Esophagus muscularis mucosa (tissue), 4 donors: Measurements from ENCODE around the gene WFDC5. TPM values are rescaled to one million over a fixed set of nuclear protein-coding genes. Genes with fewer than 3 reads are reported as not detected.
A peak's percentile ranks its signal among the peaks of the same experiment; 100 is the strongest.

Experiments
- DNase-seq: peaks from one replicate; pipeline ENCODE4 v3.0.0-alpha.2; 2017; ENCODE audit errors: extremely low spot score
- H3K27ac ChIP-seq, 4 donors: fragments of 200-600 bp; sonication (generic); replicated peaks in 1 of 4; 1 replicate in 3 of 4; 2 replicates in 1 of 4; pipeline ENCODE4 v1.5.1; 2016 to 2019; ENCODE audit warnings: mild to moderate bottlenecking in 1 of 4
- H3K27me3 ChIP-seq, 4 donors: fragments of 200-600 bp; sonication (generic); one replicate each; pipeline versions ENCODE4 v1.5.1 to v1.6.0; 2016 to 2019
- H3K36me3 ChIP-seq, 4 donors: fragments of 200-600 bp; sonication (generic); one replicate each; pipeline ENCODE4 v1.5.1; 2016 to 2019
- H3K4me1 ChIP-seq, 4 donors: fragments of 200-600 bp; sonication (generic); one replicate each; pipeline ENCODE4 v1.5.1; 2016 to 2019
- H3K4me3 ChIP-seq, 4 donors: fragments of 200-600 bp; sonication (generic); 1 replicate in 2 of 4; 2 replicates in 2 of 4; pipeline ENCODE4 v1.5.1; 2016 to 2019; ENCODE audit warnings: mild to moderate bottlenecking in 4 of 4, moderate library complexity in 1 of 4
- H3K9me3 ChIP-seq, 4 donors: fragments of 200-600 bp; sonication (generic); 1 replicate in 3 of 4; 2 replicates in 1 of 4; pipeline ENCODE4 v1.5.1; 2016 to 2019
- EP300 ChIP-seq: sonication (generic); formaldehyde crosslinking; IDR thresholded peaks from one replicate; pipeline ENCODE4 v1.6.1; 2017; ENCODE audit warnings: antibody characterized with exemption
- POLR2A ChIP-seq: fragments of 450-650 bp; IDR thresholded peaks from one replicate; pipeline ENCODE4 v1.6.1; 2017; ENCODE audit warnings: antibody characterized with exemption, moderate library complexity, mild to moderate bottlenecking, low read depth
- POLR2AphosphoS5 ChIP-seq, 2 donors: sonication (generic); formaldehyde crosslinking; IDR thresholded peaks; one replicate each; pipeline ENCODE4 v1.6.1; 2017; ENCODE audit warnings: antibody characterized with exemption in 2 of 2
- WGBS: methylation state at CpG from one replicate; pipeline ENCODE4 v1.1.5; 2018; 5-methylcytosine and 5-hydroxymethylcytosine counted together
- intact Hi-C: fragments of 100-400 bp; cut with DNase I; formaldehyde crosslinking; loops from one replicate; pipeline ENCODE4 v1.15.1; 2023
- total RNA-seq, 4 donors: library from RNA; depleted of rRNA; stranded (reverse); fragments of >200 nt; gene quantifications; one replicate each; pipeline versions ENCODE4 v1.1.0 to v1.2.1, GENCODE V29; 2016
- TF ChIP-seq, protein P1 (sequence below), 3 experiments: fragments of 200-600 bp in 2 of 3; fragments of 450-650 bp in 1 of 3; sonication (generic) in 2 of 3; IDR thresholded peaks; one replicate each; pipeline ENCODE4 v1.5.1; 2017 to 2019; ENCODE audit warnings: antibody characterized with exemption in 3 of 3, mild to moderate bottlenecking in 2 of 3, moderate library complexity in 1 of 3

Gene WFDC5
- total RNA-seq, 4 donors from 2014 or later = not detected

DNA sequence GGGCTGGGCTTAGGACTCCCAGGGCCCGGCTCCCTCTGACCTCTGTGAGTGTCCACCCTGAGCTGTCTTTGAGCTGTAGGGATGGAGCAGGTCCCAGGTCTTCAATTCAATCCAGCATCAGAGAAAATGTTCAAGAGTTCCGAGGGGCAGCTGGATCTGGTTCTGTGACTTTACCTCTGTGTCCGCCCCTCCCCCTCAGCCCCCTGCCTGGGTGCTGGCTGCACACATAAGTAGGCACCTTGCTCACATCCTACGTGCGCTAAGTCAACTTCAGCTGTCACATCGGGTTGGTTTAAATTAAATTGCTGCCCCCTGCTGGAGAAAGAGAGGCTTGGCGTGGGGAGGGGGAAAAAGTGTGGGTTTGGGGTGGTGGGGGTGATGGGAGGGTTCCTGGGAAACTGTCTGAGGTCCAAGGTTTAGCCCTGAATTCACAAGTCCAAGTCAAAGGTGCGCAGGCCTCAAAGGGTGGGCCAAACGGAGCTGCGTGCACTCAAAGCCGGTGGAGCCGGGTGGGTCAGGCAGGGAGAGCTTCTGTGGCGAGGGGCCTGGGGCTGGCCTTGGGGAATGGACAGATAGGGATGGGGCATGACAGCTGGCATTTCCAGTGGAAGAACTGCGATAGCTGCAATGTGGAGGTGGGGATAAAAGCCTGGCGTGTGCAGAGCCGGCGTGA, 3.0 kb downstream of the WFDC5 start:
- Histone ChIP-seq H3K9me3 (no peaks in the 10 kb centered on the region), H3K4me1 (no peaks in the 10 kb centered on the region), H3K27me3 (peaks cover 0 to 62% (median 0%) of the 10 kb centered on the region in 4 donors), H3K36me3 (no peaks in the 10 kb centered on the region), H3K4me3 (no peak overlapping the region), H3K27ac (no peak overlapping the region)
- intact Hi-C loops = no loop called here
- TF ChIP-seq POLR2A = no peak
- TF ChIP-seq, protein P1, sequence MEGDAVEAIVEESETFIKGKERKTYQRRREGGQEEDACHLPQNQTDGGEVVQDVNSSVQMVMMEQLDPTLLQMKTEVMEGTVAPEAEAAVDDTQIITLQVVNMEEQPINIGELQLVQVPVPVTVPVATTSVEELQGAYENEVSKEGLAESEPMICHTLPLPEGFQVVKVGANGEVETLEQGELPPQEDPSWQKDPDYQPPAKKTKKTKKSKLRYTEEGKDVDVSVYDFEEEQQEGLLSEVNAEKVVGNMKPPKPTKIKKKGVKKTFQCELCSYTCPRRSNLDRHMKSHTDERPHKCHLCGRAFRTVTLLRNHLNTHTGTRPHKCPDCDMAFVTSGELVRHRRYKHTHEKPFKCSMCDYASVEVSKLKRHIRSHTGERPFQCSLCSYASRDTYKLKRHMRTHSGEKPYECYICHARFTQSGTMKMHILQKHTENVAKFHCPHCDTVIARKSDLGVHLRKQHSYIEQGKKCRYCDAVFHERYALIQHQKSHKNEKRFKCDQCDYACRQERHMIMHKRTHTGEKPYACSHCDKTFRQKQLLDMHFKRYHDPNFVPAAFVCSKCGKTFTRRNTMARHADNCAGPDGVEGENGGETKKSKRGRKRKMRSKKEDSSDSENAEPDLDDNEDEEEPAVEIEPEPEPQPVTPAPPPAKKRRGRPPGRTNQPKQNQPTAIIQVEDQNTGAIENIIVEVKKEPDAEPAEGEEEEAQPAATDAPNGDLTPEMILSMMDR (IDR thresholded peaks at IDR 0.05) = peak; percentile 15 to 35 (median 22)
- DNase-seq = peak; percentile 84
- WGBS = 47% methylated on average over 17 of the region's 17 CpGs

DNA sequence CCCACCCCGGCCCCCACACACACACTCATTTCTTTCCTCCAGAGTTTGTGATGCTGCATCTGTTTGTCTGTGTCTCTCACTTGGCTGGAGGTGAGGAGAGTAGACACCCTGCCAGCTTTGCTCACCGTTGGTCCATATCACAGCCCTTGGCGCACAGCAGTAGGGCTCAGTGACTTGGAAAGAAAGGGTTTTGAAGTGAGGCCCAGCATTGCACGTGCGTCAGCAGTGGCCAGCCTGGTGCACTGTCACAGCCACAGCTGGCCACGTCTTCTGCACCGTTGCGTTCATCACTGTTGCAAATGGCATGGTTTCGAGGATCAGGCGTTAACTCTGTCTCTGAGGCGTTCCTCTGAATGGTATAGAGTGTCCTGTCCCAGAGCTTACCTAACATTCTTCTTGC, 3.7 kb downstream of the WFDC5 start:
- Histone ChIP-seq H3K27me3 (peaks cover 0 to 59% (median 0%) of the 10 kb centered on the region in 4 donors), H3K27ac (no peak overlapping the region), H3K36me3 (no peaks in the 10 kb centered on the region), H3K4me3 (no peak overlapping the region), H3K4me1 (no peaks in the 10 kb centered on the region), H3K9me3 (no peaks in the 10 kb centered on the region)
- intact Hi-C loops = no loop called here
- DNase-seq = no peak
- 84% methylated on average over 11 of the region's 11 CpGs for WGBS
- TF ChIP-seq EP300 (no peak), POLR2AphosphoS5 (IDR thresholded peaks at IDR 0.05) (no peak), POLR2A (no peak)
- TF ChIP-seq, protein P1 (IDR thresholded peaks at IDR 0.05) = no peak

DNA sequence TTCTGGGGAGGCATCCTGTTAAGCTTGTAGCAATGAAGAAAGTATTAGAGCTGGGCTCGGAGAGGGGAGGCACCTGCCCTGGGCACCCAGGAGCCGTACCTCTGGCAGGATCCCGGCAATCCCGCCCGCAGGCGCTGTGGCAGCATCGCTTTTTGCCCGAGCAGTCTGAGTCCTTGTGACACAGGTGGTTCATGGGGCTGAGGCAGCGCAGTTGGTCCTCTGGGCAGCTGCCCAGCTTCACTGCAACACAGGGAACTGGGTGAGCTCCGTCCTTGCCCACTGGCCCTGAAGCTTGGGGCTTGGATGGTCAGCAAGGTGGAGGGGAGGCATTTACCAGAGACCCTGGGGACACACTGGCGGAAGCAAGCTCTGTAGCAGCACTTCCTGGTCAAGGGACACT, 4.7 kb downstream of the WFDC5 start:
- H3K9me3 ChIP-seq = no peaks in the 10 kb centered on the region
- no peaks in the 10 kb centered on the region for H3K36me3 ChIP-seq
- TF ChIP-seq POLR2AphosphoS5 (IDR thresholded peaks at IDR 0.05) = no peak
- TF ChIP-seq POLR2A = no peak
- TF ChIP-seq, protein P1 (IDR thresholded peaks at IDR 0.05) = no peak
- TF ChIP-seq EP300 = no peak
- H3K4me3 ChIP-seq = no peak overlapping the region
- DNase-seq = no peak
- H3K27me3 ChIP-seq = peaks cover 0 to 54% (median 0%) of the 10 kb centered on the region in 4 donors
- intact Hi-C loops = no loop called here
- H3K4me1 ChIP-seq = no peaks in the 10 kb centered on the region
- WGBS = 75% methylated on average over 4 of the region's 11 CpGs
- no peak overlapping the region for H3K27ac ChIP-seq

DNA sequence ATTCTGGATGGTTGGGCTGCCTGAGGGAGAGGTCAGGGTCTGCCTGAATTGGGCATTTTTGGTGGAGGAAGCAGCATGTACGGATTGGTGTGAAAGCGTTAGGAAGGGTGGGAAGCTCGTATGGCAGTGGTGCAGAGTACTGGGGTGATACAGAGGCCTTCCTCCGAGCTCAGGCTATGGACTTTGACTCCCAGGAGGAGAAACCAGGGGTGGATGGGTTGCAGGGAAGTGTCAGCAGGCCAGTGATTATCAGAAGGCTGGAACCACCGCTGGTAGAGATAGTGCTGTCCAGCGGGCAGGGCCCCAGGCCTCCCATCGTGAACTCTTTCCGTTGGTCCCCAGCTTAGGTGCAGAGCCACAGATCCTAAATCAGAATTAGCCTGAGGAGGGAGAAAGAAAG, 5.3 kb downstream of the WFDC5 start:
- peak; percentile 72 for DNase-seq
- no peaks in the 10 kb centered on the region for H3K36me3 ChIP-seq
- H3K27ac ChIP-seq = no peak overlapping the region
- H3K9me3 ChIP-seq = no peaks in the 10 kb centered on the region
- peaks cover 0 to 48% (median 0%) of the 10 kb centered on the region in 4 donors for H3K27me3 ChIP-seq
- H3K4me3 ChIP-seq = no peak overlapping the region
- TF ChIP-seq, protein P1 (IDR thresholded peaks at IDR 0.05) = no peak
- TF ChIP-seq POLR2A = no peak
- no peak for TF ChIP-seq POLR2AphosphoS5 (IDR thresholded peaks at IDR 0.05)
- no peak for TF ChIP-seq EP300
- intact Hi-C loops = no loop called here
- no peaks in the 10 kb centered on the region for H3K4me1 ChIP-seq
- 86% methylated on average over 8 of the region's 8 CpGs for WGBS

DNA sequence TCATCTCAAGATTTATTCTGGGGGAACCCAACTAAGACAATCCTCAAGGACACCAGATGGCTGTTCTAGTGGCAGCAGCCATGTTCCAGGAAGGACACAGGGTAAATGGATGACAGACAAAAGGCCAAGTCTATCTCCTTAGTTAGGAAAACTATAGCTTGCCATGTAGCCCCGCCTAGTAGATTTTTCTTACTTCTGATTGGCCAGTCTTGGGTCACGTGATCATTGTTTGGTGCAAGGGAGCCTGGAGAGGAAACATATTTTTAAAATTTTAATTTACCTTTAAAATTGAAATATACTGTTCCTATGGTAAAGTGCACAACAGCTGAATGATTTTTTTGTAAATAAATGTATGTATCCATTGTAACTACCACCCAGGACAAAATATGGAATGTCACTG, 9.7 kb downstream of the WFDC5 start:
- H3K36me3 ChIP-seq = no peaks in the 10 kb centered on the region
- DNase-seq = no peak
- H3K27ac ChIP-seq = no peak overlapping the region
- peaks cover 0 to 54% (median 7%) of the 10 kb centered on the region in 4 donors for H3K27me3 ChIP-seq
- 92% methylated on average over 2 of the region's 2 CpGs for WGBS
- peaks cover 0 to 7% (median 6%) of the 10 kb centered on the region in 4 donors for H3K4me1 ChIP-seq
- intact Hi-C loops = no loop called here
- TF ChIP-seq EP300 (no peak), POLR2A (no peak), POLR2AphosphoS5 (IDR thresholded peaks at IDR 0.05) (no peak)
- TF ChIP-seq, protein P1 (IDR thresholded peaks at IDR 0.05) = no peak
- H3K9me3 ChIP-seq = peaks cover 0 to 5% (median 0%) of the 10 kb centered on the region in 4 donors
- H3K4me3 ChIP-seq = no peak overlapping the region
